Embryonic facial prominence (tissue), 1 donor: ENCODE results near the gene COL6A3.

Experiments used
- DNase-seq: peaks from one replicate; pipeline ENCODE4 v3.0.0-alpha.2; 2016; ENCODE audit errors: extremely low spot score

Gene COL6A3, protein sequence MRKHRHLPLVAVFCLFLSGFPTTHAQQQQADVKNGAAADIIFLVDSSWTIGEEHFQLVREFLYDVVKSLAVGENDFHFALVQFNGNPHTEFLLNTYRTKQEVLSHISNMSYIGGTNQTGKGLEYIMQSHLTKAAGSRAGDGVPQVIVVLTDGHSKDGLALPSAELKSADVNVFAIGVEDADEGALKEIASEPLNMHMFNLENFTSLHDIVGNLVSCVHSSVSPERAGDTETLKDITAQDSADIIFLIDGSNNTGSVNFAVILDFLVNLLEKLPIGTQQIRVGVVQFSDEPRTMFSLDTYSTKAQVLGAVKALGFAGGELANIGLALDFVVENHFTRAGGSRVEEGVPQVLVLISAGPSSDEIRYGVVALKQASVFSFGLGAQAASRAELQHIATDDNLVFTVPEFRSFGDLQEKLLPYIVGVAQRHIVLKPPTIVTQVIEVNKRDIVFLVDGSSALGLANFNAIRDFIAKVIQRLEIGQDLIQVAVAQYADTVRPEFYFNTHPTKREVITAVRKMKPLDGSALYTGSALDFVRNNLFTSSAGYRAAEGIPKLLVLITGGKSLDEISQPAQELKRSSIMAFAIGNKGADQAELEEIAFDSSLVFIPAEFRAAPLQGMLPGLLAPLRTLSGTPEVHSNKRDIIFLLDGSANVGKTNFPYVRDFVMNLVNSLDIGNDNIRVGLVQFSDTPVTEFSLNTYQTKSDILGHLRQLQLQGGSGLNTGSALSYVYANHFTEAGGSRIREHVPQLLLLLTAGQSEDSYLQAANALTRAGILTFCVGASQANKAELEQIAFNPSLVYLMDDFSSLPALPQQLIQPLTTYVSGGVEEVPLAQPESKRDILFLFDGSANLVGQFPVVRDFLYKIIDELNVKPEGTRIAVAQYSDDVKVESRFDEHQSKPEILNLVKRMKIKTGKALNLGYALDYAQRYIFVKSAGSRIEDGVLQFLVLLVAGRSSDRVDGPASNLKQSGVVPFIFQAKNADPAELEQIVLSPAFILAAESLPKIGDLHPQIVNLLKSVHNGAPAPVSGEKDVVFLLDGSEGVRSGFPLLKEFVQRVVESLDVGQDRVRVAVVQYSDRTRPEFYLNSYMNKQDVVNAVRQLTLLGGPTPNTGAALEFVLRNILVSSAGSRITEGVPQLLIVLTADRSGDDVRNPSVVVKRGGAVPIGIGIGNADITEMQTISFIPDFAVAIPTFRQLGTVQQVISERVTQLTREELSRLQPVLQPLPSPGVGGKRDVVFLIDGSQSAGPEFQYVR (N-terminal part only)

DNA sequence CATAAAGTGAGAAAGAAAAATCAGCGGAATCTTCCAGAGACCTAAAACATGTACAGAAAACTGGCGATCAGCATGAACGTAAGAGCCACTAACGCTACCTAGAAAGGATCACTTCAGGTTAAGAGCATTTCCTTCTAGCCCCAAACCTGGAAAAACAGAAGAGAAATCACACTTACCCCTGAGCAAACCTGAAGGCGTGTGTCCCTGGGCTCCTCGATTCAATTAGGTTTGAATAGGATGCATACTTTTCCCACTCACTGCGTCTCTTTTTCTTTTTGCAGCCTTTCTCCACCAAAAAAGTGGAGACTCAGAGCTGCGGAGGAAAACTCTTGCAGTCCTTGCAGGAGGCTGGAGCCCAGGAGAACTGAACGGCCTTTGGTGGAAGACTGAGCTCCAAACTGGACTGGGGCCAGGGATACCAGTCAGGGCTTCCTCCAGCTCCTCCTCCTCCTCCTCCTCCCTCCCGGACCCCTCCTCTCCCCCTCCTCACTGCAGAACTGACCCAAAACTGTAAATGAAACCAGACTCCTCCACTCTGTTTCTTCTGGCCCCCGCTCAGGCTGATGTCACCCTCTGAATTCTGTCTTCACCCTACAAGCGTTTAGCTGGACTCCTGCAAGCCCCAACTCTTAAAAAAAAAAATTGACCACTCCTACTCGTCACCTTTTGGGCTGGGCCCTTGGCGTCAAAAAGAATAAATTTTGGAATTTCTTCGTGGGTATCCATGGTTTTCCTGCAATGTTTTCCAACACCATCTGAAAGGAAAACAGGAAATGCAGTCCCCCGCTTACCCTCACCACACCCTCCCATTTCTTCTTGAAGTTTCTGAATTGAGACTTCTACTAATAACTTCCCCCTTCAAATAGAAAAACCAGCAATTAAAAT, at the start of gene COL6A3:
Gene COL6A3, minus strand, starts transcription at position 388 of the 885 bp plus-strand sequence. CDS start 17,347 bp downstream, outside the sequence.
- DNase-seq, result peak; percentile 64

DNA sequence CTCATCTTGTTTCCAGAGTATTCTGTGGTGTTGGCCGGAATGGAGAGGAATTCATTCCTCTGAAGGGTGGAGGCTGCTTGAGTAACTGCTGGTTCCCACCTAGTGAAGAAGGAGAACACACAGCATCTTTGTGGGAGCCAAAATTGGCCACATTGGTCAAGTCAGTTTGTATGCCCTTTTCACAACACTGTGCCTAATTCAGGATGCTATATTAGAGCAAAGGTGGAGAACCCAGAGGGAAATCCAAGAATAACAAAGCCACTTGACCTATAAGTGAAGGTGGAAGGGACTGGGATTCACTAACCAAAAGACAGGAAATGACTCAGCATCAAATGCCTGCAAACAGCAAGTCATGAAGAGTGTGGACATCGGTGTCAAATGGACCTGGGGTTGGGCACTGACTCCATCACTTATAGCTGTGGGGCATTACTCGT, 45.8 kb upstream of the COL6A3 start:
- no peak for DNase-seq

DNA sequence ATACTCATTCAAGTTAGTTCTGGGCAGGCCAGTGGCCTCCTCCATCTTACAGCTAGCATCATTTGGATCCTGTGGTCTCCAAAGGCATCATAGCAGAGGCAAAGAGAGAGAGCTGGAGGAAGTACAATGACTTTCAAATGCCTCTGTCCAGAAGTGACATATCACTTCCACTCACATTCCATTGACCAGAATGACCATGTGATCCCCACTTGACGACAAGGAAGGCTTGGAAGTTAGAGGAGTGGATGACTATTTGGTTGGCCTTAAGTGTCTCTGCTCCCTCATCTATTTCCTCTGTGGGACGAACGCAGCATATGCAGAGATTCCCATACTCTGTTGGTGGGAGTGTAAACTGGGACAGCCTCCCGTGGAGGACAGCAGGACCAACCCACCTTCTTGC, 45.3 kb upstream of the COL6A3 start:
- DNase-seq, result no peak

DNA sequence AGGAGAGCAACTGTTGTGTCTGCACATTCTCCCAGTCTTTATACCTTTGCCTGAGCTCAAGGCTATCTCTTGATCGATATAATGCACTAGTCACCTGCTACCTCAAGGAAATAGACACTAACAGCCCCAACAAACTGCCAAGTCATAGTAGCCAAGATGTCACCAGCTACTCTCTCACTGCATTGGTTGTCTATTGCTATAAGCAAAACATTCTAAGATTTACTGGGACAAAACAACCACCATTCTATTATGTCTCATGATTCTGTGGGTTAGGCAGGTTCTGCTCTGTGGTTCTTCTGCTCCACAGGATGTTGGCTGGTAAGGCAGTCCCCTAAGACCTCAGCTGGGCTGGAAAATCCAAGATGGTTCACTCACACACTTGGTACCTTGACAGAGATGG, 44.6 kb upstream of the COL6A3 start:
- DNase-seq, result no peak

DNA sequence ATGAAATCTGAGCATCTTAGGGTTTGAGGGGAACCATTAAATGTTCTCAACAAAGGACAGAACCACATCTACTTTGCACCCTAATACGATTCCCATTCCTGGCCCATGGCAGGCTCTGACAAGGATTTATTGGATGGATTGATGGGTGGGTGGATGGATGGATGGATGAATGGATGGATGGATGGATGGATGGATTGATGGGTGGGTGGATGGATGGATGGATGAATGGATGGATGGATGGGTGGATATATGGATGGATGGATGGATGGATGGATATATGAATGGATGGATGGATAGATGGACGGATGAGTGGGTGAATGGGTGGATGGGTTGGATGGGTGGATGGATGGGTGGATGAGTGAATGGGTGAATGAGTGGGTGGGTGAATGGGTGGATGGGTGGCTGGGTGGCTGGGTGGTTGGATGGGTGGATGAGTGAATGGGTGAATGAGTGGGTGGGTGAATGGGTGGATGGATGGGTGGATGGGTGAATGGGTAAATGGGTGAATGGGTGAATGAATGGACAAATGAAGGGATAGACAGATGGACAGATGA, 43.5 kb upstream of the COL6A3 start:
- DNase-seq, result no peak

DNA sequence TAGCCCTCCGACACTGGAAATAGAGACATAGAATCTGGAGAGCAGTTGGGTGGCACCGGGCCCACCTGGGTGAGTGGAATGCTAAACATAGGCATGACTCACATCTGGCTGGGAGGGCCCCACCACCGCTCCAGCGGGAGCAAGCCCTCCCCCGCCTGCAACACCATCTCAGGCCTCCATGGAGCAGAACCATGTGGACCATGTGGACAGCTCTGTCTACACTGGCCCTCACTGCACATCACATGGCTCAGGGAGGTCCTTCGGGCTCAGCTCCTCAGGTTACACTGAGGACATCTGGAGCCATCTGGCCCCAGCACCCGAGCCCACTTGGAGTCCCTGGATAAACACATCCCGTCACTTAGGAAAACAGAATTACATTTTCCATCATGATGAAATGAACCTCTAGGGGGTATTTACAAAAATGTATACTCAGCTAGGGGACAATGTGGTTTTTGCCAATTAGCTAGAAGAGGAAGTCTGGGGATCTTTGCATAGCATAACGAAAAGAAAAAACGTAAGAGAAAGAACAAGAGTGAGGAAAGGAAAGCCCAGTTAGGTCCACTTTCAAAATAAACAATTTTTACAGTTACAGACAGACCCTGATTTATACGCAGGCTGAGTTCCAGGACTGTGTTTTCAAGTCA, 42.4 kb upstream of the COL6A3 start:
- no peak for DNase-seq

DNA sequence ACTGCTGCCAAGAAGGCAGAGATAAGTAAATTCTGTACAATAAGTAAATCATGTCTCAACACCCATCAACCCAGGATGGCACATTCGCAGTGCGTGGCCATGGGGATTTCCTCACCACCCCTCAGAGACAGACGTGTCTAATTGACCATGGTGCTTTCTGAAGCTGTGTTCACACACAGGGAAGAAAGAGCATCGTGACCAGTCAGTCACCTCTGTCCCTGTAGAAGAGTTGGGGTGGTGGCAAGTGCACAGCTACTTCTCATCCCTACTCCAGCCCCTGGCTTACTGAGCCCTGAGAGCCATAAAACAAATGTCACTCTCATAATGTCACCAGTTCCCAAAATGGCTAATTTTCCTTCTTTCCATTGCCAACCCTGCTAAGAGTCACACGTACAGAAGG, 41.8 kb upstream of the COL6A3 start:
- DNase-seq, result no peak

DNA sequence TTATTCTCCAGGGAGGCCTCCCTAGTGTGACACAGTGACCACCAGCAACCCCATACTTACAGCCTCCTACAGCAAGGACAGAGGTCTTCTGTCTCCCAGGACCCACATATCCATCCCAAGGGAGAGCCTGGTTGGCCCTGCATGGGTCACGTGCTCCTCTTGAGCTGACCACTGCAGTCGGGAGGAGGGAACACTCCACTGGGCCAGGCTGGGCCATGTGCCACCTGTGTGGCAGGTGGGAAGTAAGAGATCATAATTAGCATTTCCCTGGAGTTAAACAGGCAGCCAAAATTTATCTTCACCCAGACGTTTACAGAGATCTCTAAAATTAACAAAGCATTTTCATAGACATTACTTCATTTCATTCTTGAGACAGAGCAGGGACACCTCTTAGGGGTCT, 39.7 kb upstream of the COL6A3 start:
- DNase-seq, result no peak

DNA sequence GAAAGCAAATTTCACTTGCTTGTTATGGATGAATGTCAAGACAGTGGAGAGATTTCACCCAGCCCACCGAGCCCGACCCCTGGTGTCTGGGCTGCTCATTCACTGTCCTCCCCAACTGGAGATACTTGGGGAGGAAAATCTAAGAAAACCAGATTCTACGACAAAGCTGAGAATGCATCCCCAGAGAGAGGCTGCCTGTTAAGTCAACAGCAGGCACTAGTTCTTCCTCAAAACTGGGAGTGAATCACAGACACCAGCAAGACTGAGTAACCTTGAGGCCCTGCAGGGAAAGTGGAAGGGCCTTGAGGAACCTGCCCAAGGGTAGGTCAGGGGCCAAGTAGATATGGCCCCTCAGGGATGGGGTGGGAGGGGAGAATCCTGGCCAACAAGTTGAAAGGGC, 38.9 kb upstream of the COL6A3 start:
- DNase-seq, result no peak

DNA sequence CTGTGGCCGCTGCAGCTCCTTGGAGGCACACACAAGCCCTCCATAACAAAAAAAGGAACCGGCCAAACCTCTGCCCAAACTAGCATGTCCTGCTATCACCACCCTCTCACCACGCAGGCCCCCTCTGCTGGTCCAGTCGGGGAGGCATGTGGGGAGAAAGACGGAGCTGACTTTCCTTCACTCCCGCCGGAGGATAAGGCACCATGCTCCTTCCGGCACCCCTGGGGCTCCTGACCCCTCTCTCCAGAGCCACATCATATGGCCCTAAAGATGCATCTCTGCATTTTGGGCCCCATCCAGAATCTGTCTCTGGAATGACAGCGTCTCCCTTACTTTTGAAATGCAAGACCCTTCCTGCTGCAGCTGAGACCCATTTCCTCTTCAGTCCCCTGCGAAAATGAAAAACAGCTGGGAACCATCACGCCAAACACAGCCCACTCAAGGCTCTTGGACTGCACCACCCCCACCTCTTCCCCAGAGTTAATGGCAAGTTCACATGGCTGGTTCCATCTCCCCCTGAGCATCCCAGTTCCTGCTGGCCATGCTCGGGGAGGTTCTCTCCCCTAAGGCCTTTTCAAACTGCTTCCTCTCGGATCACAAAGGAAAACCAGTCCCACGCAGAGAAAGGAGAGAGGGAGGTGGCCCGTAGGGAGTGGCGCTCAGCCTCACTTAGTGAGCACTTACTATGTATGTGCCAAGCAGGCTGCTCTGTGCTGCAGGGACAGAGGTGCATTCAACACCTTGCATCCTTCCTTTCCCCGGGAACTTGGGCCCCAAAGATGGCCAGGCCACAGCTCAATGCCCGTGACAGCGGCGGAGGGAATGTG, 37.9 kb upstream of the COL6A3 start:
- DNase-seq, result peak; percentile 46

DNA sequence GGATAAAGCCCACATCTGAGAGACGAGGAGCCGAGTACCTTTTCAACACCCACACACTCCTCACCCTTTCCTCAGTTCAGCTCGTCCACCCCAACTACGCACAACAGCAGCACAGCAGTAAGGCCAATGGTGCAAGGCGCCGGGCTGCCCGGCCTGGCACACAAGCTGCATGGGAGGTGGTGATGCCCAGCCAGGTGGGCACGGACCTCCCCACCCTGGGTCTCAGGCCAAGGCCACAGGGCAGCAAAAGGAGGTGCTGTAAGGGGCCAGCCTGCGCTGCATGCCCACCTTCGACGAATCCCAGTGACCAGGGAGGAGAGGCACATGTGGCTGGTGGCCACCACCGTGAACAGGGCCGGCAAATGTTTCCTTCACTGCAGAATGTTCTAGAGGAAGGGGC, 36.6 kb upstream of the COL6A3 start:
- DNase-seq, result no peak

DNA sequence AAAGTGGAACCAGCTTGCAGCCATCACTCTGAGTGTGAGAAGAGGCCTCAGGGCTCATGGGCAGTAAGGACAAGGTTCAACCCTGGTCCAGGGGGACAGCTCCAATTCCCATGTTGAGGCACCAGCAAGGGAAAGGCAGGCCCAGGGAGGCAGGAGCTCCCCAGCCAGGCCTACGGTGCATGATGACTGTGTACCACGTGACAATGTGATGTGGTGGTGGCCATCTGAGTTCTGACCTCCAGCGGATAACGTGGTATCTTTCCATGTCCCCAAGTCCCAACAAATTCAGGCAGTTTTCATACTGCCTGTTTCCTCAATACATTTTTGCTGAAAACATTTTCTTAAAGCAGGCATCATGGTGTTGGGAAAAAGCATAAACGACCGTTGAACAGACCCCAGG, 36.1 kb upstream of the COL6A3 start:
- DNase-seq, result no peak

DNA sequence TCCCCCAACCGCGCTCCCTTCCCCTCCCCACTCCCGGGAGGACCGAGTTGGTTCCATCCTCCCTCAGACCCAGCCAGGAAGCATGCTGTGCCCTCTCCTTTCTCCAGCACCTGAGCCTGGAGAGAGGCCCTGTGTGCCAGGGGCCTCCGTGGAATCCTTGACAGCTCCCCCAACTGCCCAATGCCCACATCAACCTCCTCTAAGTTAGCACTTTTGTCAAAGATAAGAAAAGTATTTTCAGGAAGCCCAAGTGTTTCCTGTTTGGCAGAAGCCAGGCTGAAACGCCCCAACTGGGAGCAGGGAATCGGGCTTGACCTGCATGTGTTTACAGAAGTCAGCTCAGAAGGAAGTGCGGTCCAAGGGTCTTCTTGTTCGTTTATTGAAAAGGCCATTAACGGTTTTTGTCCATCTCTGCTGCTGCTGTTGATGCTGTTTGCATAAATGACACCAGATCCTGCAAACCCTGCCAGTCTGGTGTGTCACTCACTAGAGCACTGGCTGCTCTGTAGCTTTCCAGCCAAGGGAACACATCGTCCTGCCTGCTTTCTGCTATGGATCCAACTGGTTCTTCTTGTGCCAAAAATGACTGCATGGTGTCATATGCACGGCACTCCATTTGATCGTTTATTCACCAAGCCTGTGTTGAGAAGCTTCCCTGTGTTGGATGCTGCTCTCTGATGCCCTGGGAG, 35.4 kb upstream of the COL6A3 start:
- DNase-seq, result no peak

DNA sequence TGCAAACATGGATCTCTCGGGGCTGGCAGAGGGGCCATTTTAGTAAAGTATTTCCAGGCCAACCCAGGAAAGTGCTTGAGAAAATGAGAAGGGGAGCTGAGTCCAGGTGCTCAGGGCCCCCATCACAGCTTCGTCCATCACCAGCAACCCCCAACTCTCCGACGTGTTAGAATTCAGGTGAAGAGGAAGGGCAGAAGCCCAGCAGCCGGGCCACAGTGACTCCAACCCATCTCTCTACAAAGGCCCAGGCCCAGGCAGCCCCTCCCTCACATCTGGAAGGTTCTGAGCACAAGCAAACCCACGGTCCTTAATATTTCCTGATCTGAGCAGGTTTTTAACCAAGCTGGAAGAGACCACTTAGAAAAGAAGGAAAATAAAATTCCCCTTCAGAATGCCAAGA, 34.7 kb upstream of the COL6A3 start:
- DNase-seq, result no peak

DNA sequence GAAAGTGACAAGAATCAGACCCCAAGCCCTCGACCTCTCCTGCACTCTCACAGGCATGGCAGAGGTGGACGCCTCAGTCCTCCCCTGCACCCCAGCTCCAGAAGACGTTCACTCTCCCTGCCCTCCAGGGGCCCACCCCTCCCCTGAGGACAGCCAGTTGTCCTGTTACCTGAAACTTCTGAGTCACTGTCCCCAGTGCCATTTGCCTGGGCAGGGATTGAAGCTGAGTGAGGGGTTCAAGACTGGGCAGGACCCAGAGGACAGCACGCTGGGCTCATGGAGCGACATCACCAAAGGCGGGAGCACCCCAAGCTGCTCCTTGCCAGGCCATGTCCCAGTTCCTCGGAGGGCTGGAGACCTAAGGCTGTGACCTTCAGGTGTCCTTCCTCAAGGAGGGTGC, 34.2 kb upstream of the COL6A3 start:
- DNase-seq, result no peak

DNA sequence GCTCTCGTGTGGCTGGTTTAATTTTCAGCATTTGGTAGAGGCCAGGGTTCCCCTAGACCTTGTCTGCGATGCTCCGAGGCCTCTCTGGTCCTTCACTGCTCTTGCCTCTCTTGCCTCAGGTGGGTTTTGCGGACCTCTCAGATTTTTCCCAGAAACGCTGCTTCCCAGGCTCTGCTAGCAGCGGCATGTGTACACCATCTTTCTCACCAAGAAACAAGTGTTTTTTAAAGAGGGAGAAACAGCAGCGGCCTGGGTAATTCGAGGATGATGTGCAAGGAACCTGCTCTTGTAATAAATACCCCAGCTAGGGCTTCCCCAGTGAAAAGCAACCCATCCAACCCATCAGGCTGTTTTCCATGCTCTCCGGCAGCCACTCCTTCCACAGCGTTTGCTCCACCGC, 33.5 kb upstream of the COL6A3 start:
- DNase-seq, result no peak

DNA sequence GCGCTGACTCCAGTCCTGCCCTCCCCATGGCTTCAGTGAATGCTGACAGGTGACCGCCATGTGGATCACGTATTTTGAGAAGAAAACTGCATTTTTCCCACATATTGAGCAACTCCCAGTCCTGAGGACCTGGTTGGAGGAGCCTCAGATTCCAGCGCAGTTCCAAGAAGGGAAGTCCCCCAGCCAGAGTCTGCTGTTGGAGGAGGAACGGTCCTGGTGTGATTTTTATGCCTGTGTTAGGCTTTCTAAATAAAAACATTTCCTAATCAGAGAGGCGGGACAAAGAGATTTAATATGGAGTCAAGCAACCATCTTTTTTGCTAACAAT, 32.3 kb upstream of the COL6A3 start:
- DNase-seq, result no peak

DNA sequence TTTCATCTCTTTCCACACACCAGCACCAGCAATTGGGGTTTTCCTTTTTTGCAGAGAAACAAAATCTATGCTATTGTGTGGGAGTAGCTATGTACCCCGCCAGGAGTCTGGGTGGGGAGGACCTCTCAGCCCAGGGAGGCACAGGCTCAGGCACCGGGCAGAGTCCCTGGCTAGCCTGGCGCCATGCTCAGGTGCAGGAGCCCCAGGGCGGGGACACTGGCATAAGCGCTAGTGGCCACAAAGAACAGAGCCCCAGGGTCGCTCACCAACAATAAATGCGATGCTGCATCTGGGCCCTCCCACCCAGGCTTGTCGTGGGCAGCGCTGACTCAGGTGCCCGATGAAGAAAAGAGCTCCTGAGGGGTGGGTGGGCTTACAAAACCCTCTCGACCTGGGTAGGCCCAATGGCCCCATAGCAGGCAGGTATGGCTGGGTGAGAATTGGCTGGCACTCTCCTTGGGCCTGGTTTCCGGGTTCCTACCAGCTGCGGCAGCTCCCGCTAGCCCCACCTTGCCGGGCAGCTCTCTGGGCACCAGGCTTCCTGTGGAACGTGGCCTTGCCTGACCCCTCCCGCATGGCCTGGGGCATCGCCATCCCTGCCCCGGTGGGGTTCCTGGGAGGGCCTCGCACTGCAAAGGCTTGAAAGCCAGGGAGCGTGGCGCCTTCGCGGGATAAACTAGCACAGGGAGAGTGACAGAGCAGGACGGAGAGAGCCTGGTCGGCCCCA, 31.8 kb upstream of the COL6A3 start:
- no peak for DNase-seq
